Uterus (tissue), 2 donors: ENCODE results near the gene LMCD1.

Experiments
- POLR2A ChIP-seq, 2 donors: fragments of 450-650 bp; IDR thresholded peaks; one replicate each; pipeline ENCODE4 v1.6.1; 2016; ENCODE audit warnings: antibody characterized with exemption in 2 of 2, mild to moderate bottlenecking in 1 of 2, moderate library complexity in 1 of 2
- TF ChIP-seq, protein P1 (sequence below), 4 experiments: fragments of 200-600 bp in 2 of 4; fragments of 450-650 bp in 2 of 4; sonication (generic) in 2 of 4; IDR thresholded peaks; one replicate each; pipeline ENCODE4 v1.5.1; 2016 to 2019; ENCODE audit warnings: antibody characterized with exemption in 4 of 4, mild to moderate bottlenecking in 2 of 4, moderate library complexity in 1 of 4

DNA sequence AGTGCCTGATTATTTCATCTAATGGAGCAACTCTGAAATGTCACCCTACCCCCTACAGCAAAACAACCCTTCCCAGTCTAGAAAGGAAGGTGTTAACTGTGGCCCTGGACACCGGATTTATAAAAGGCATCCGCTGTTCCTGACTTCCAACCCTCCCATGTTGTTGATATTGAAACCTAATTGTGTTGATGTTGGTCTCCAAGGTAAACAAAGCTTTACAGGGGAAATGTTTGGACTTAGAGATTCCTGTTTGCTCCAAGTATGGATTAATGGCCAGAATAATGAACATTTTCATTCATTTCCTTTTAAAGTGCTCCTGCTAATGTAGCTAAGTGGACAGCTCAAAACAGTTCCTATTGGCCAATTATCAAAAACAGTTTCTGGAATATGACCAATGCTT, 19.4 kb upstream of the LMCD1 start:
- TF ChIP-seq, protein P1, sequence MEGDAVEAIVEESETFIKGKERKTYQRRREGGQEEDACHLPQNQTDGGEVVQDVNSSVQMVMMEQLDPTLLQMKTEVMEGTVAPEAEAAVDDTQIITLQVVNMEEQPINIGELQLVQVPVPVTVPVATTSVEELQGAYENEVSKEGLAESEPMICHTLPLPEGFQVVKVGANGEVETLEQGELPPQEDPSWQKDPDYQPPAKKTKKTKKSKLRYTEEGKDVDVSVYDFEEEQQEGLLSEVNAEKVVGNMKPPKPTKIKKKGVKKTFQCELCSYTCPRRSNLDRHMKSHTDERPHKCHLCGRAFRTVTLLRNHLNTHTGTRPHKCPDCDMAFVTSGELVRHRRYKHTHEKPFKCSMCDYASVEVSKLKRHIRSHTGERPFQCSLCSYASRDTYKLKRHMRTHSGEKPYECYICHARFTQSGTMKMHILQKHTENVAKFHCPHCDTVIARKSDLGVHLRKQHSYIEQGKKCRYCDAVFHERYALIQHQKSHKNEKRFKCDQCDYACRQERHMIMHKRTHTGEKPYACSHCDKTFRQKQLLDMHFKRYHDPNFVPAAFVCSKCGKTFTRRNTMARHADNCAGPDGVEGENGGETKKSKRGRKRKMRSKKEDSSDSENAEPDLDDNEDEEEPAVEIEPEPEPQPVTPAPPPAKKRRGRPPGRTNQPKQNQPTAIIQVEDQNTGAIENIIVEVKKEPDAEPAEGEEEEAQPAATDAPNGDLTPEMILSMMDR (IDR thresholded peaks at IDR 0.05): no peak
- no peak for TF ChIP-seq POLR2A (IDR thresholded peaks at IDR 0.05)
